Activated gamma-delta T cell treated with anti-CD3 and anti-CD28 coated beads, Interleukin-2, amount 50 U/mL, for 16 hours (primary cell): Measurements from ENCODE around the gene OR2AJ1.

Experiments used
- DNase-seq: peaks from one replicate; pipeline ENCODE4 v3.0.0-alpha.2; 2020; ENCODE audit warnings: low read depth

OR2AJ1 gene

DNA sequence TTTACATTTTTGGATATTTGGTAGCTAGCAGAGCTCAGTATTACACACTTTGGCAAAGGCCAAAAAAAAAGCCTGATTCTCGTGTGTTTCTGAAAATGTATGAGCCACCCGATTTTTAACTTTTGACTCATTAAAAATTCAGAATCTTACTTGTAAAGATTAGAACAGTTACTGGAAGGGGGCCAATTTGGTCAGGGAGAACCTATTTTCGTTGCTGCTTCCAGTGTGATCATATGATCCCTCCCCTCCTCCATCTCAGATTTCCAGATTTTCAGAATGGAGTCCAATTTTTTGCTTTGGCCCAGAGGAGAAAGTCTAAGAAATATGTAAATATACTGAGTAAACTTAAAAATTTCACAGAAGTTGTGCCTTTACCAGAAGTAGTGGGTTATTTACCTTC, 37.1 kb downstream of the OR2AJ1 start:
- no peak for DNase-seq

DNA sequence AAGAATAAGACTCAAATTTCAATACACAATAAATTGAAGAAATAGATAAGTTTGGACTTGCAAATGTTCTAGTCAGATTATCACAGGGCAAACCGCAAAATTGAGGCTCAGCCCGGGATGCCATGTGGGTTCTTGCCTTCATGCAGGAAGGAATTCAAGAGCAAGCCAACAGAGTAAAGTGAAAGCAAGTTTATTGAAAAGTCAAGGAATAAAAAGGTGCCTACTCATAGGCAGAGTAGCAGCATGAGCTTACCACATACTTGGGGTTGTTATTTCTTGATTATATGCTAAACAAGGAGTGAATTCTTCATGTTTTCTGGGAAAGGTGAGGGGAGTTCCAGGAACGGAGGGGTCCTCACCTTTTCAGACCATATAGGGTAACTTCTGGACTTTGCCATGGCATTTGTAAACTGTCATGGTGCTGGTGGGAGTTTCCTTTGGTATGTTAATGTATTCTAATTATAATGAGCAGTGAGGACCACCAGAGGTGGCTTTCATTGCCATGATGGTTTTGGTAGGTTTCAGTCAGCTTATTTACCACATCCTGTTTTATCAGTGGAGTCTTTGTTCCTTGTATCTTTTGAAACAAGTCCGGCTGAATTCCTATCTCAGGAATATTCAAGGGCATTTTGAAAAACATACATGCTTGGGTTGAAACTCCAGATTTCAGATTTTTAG, 38.4 kb downstream of the OR2AJ1 start:
- no peak for DNase-seq

DNA sequence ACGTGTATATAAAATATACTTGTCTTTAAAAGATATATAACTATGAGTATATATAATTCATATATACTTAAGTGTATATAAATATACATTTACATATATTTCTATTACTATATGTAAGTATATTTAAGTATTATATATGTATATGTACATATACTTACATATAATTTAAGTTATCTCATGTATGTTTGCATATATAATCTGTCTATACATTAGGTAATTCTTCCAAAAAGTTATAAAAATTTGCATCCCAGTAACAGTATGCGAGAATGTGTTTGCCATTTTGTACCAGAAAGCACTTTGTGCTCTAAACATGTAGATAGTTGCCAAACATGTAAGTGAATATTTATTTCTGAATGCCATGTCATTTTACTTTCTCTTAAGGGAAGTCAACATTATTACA, 40.2 kb downstream of the OR2AJ1 start, which contains the start of gene OR2AK2:
Gene OR2AK2 (plus strand): TSS at position 301 of the 400 bp plus-strand sequence. CDS start 144 bp downstream, outside the sequence.
- DNase-seq = no peak

DNA sequence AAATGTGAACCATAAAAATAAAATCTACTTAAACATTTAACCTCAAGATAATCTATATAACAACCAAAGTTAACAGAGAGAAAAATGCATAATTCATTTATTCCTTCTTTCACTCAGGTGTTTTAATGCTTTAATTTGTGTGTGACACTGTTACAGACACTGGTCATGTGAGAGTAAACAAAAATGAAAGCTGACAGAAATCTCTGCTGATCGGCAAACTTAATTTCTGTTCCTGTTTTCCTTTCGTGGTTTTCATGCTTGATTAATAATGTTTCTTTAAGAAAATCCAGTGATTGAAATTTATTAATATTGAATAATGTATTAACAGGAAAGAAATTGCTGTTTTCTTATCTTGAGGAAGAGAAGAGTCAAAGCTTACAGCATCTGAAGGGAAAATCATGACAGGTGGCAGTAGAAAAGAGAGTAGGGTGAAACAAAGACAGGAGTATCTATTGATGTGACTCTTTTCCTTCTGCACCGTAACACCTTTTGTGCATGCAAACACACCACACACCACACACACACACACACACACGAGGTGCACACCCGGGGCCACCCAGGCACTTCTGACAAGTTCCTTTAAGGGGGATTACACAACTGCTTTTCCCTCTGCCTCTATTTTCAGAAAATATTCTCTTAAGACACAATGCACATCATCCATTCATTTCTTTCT, 42.0 kb downstream of the OR2AJ1 start:
- DNase-seq = no peak
